Astrocyte of the cerebellum (primary cell): ENCODE data around the gene MED12L.
"Not testable (repeated sequence)": the region's sequence is repeated elsewhere in the genome, so short reads cannot be mapped to it uniquely, and the experiment has no call there.

Experiments used
- DNase-seq: peaks from one replicate; pipeline ENCODE4 v3.0.0-alpha.2; 2011; ENCODE audit warnings: low read depth
- H3K4me3 ChIP-seq: 2 replicates; pipeline ENCODE4 v1.5.1; 2011; ENCODE audit warnings: mild to moderate bottlenecking, low read depth, low read length, moderate library complexity
- CTCF ChIP-seq: IDR thresholded peaks from 2 replicates; pipeline ENCODE4 v1.5.1; 2012; ENCODE audit warnings: low read length, low read depth, moderate library complexity, mild to moderate bottlenecking; ENCODE audit errors: missing control alignments
- in situ Hi-C: cut with HindIII; loops from 2 replicates; pipeline ENCODE4 v1.10.0; 2017; ENCODE audit warnings: low sequenced_read_pairs

MED12L gene

DNA sequence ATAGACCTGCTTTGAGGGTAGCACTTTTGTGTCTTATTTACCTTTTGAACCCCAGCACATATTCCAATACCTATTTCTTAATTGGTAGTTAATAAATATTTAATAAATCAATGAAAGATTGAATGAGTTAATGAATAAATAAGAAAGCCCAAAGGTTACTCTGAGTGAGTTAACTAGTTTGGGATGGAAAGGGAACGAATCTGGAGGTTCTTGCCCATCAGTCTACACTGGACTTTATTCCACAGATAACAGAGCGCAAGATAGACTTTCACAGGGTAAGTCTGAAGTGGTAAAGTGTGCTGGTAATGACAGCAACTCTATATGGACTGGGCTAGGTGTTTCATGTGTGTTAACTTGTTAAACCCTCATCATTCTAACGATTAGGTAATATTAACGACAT is 33.1 kb upstream of the MED12L start:
- in situ Hi-C loops: no loop called here
- TF ChIP-seq CTCF: no peak
- no peak overlapping the region for H3K4me3 ChIP-seq
- DNase-seq: no peak

DNA sequence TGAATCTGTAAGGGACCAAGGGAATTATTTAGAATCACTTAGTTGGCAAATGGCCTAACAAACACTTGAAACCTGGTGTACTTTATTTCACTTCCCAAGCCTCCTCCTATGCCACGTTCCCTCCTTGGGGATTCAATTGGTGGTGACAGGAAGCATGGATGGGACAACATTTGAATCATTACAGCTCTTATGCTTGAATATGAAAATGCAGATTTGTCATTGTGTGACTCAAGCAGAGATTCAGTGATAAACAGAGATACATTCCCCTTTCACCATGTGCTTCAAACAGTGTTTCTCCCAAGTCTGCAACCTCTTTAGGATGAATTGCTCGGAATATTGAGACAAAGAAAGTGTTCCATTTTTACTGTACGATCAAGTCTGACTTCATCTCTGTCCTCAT is 32.7 kb upstream of the MED12L start:
- no peak overlapping the region for H3K4me3 ChIP-seq
- in situ Hi-C loops: no loop called here
- TF ChIP-seq CTCF: no peak
- no peak for DNase-seq

DNA sequence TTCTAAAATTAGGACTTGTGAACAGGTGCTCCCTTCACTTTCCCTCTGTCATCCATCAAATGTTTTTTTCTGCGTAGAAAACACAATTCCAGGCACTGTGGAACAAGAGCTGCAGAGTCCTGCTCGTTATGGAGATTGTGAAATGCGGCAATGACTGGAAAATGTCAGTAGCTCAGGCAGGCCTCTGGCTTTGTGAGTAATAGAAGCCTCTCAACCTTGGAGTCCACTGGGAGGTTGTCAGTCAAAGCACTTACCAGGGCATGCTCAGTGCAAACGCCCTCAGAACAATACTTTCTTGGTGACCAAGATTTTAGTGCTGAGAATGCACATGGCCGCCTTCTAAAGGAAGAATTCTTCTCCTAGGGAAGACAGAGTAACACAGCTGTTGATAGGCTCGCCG is 26.7 kb upstream of the MED12L start:
- H3K4me3 ChIP-seq: no peak overlapping the region
- TF ChIP-seq CTCF: no peak
- DNase-seq: no peak
- in situ Hi-C loops: no loop called here

DNA sequence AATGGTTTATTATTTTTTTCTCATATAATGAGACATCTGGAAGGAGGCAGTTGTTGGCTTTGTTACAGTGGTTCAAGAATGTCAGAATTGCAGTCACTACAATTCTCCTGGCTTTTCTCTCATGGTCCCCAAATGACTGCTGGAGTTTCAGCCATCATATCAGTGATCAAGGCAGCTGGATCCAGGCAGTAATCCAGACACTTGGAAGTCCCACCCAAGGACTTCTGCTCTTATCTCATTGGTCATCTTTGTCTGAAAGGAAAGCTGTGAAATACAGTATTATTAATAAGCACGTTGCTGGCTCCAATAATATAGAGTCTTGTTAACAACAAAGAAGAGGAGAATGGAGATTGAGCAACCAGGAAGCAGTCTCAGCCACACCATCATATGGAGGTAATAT is 22.9 kb upstream of the MED12L start:
- TF ChIP-seq CTCF: no peak
- H3K4me3 ChIP-seq: no peak overlapping the region
- in situ Hi-C loops: no loop called here
- no peak for DNase-seq

DNA sequence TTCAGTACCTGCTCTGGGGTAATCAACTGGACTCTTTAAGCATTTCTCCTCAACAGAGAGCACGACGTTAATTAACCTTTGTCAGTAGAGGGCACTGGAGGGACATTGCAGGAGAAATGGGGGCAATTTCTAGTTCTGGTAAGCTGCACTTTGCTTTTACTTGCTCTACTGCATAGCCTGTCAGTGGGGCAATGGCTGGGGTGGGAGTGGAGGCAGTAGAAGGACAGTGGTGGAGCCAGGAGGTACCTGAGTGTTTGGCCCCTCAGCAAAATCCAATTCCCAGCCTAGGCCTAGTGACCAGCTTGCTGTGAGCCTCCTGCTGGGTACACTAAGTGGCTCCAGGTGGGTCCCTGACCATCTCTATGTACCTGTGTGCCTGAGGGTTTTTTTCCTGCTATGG is 18.3 kb upstream of the MED12L start:
- DNase-seq: no peak
- no peak overlapping the region for H3K4me3 ChIP-seq
- no peak for TF ChIP-seq CTCF
- in situ Hi-C loops: no loop called here

GRCh38 chr3:151072842-151073241 is 12.6 kb upstream of the MED12L start:
- in situ Hi-C loops, H3K4me3 ChIP-seq, DNase-seq: not testable (repeated sequence)

DNA sequence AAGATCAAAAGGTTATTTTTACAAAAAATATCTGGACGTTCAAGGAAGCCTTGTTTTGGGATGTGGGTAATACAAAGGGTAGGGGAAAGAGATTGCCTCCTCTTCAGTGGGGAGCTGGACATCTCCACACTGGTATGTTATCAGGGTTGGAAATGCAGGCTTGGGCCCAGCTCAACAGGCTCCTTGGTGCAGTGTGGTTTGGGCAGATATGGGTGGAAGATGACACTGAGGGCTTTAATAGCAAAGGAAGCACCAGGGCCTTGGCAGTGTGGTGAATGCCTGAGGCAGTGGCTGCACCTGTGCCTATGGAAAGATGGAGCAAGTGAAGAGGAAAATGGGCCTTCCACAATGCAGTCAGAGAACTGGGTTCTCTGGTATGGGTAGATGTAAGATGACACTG is 11.2 kb upstream of the MED12L start:
- DNase-seq: no peak
- no peak for TF ChIP-seq CTCF
- H3K4me3 ChIP-seq: no peak overlapping the region
- in situ Hi-C loops: no loop called here
